GM18507 (cell line): ENCODE measurements around the gene ARHGAP15.
A peak's percentile ranks its signal among the peaks of the same experiment; 100 is the strongest.

Experiments
- DNase-seq: peaks from one replicate; pipeline ENCODE4 v3.0.0; 2011; ENCODE audit warnings: low read depth; ENCODE audit not compliant: insufficient read length; ENCODE audit errors: extremely low spot score
- FAIRE-seq: peaks from 2 replicates; lab custom pipeline; 2011; peaks lifted over from hg19 to GRCh38; lab: Jason Lieb, UNC

ARHGAP15 gene

GRCh38 chr2:143796051-143796450, 666.8 kb downstream of the ARHGAP15 start:
- FAIRE-seq = no peak
- DNase-seq = no peak

- no peak for DNase-seq
Measured at GRCh38 chr2:143801561-143801960, 672.3 kb downstream of the ARHGAP15 start.

GRCh38 chr2:143802242-143802641, 673.0 kb downstream of the ARHGAP15 start:
- DNase-seq (no peak), FAIRE-seq (peak; percentile 57)

More at GRCh38 chr2:143801561-143801960, 672.3 kb downstream of the ARHGAP15 start:
- FAIRE-seq = no peak

- FAIRE-seq (peak; percentile 84), DNase-seq (peak; percentile 20)
Measured at GRCh38 chr2:143802871-143803650, 673.8 kb downstream of the ARHGAP15 start.

DNA sequence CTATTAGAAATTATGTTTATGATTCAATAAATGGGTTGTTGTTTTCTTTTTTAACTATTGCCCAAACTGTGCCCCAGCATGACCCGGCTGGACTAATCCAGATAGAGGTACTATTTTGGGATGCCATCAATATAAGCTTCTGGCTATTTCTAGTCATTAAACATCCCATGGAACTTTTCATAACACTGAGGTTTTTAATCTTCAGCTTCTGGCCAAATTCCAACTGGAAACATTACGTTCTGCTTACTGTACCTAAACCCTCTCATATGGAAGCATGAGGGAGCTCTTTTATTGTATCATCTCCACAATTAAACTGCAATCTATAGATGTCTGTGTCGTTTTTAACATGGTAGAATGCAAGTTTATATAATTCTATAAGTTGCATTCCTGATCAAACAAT, 674.7 kb downstream of the ARHGAP15 start:
- FAIRE-seq (no peak), DNase-seq (no peak)

- DNase-seq (no peak), FAIRE-seq (no peak)
Measured at GRCh38 chr2:143805666-143806065, 676.4 kb downstream of the ARHGAP15 start.

- DNase-seq = no peak
- no peak for FAIRE-seq
Measured at GRCh38 chr2:143807192-143807591, 678.0 kb downstream of the ARHGAP15 start.

DNA sequence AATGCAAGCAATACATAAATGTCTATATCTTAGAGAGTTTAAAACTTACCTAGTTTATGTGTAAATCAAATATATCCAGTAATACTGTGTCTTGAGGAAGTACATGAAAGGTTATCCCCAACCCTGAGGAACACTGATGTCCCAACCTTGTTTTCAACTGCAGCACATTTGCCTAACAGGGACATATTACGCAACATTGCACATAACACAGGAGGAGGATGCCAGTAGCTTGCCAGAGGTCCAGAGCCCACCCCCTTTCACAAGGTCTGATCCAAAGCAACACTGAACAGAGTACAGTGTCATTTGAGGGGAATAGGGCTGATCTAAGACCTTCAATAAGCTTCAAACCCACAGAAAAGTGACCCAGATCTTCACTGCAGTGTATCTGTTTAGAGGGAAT, 678.5 kb downstream of the ARHGAP15 start:
- DNase-seq (no peak), FAIRE-seq (no peak)

DNA sequence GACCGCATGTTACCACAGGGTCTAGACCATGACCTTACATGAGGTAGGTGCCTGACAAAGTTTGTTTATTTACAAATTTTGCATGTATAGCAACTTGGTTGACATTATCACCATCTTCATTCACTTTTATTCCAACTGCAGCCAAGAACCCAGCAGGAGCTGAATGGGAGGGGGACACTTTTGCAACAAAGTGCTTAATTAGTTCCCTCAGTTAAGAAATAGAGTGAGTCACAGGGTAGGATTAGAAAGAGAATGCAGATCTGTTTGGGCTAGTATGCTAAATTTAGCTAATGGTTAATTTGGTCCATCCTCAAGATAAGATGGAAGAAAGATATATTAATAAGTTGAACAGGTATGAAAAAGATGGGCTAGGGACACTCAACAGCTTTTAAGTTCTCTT, 678.9 kb downstream of the ARHGAP15 start:
- FAIRE-seq = no peak
- no peak for DNase-seq

- DNase-seq (no peak), FAIRE-seq (peak; percentile 36)
Measured at GRCh38 chr2:143815082-143815481, 685.9 kb downstream of the ARHGAP15 start.

DNA sequence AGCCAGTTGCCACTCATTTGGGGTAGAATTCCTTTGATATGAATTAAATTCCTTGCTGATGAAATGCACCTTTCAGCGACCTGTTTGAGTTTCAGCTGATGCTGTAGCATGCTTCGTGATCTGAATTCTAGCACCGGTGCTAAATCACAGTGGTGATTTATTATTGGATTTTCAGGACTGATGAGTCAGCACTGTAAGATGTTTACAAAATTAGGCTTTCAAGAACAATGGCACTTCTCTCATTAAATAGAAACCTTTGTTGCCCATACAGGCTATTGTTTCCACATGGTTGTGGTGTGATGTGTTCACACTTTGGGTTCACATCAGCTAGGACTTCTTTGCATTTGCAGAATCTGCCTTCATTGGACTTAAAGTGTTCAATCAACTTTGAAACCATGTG, 687.7 kb downstream of the ARHGAP15 start:
- no peak for DNase-seq
- no peak for FAIRE-seq
